NCI-H128 (cell line): Measurements from ENCODE around the gene TIMM13.
"Not testable (repeated sequence)": the region's sequence is repeated elsewhere in the genome, so short reads cannot be mapped to it uniquely, and the experiment has no call there.

Experiments
- DNase-seq: peaks from one replicate; lab custom pipeline; 2025; ENCODE audit not compliant: unreplicated experiment; lab: John Stamatoyannopoulos, UW

The TIMM13 gene

DNA sequence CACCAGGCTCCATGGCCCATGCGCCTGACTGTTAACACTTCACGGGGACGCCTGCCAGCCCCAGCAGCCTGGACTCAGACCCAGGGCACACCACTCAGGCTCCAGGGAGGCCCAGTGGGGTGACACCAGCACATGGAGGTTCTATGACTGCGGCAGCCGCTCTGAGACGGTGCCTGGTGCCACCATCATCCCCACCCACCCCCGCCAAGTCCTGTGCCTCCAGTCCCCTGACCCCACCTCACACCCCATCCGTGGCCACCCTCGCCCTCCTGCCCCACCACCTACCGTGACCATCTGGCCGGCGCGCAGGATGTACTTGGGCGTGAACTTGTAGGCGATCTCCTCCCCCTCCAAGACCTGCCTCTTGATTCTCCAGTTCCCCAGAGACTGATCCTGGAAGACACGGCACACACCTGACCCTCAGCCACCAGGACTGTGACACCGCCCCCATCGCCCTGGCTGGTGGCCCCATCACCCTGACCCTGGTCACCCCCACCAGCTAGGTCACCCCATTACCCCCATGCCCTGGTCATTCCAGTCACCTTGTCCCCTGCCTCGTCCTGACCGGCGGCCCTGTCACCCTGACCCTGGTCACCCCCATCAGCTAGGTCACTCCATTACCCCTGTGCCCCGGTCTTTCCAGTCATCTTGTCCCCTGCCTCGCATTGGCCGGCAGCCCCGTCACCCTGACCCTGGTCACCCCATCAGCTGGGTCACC, 4.9 kb upstream of the TIMM13 start:
- no peak for DNase-seq

DNA sequence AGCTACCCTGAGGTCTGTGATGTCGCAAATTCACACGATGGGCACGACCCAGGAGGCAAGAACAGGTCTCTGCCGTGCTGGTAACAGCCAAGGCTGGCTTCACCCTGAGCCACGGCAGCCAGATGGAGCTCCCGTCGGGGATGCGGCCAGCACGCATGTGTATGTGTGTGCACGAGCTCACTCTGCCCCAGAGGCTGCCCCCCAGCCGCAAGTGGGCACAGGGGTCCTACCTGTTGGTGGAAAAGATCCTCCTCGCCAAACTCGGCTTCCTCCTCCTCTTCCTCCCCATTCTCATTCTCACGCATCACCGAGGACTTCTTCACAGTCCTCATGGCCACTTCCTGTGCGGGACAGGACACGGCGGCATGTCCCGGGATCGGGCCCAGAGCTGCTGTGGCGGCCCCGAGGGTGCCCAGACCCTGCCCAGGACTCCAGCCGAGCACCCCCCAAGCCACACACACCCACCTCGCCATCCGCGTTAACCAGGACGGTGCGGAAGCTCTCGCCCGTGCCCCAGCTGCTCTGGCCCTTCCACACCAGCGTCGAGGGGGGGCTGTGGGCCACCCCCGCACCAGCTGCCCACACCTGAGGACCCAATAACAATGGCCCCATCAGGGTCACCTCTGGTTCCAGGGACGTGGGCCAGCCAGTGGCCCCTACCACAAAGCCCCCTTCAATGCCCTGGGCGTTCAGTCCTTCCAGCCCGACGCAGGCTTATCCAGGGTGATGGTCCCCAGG, 4.1 kb upstream of the TIMM13 start:
- DNase-seq = no peak

DNA sequence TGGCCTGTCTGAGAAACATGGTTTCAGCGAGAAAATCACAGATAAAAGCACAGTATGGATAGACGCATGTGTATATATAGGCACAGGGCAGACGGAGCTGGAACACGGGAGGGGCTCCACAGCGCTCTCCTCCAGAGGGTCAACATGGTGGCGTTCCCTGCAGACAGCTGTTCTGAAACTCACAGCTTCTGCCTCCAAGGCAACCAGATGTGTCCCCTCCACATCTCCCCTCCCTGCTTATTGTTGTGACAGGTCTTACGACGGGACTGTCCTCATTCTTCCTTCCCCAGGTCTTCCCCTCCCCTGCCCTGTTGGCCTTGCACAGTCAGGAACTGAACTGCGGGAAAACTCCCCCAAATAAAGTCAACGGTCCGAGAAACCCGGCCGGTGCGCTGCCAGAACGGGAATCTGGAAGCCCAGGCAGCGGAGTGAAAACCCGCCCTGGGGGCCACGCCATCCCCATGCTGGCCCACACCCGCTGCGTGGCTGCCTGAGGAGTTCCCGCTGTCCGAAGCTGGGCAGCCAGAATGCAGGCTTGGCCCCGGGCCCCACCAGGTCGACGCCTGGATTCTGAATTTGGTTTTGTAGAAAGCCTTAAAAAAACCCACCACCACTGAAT, 2.6 kb upstream of the TIMM13 start:
- no peak for DNase-seq

DNA sequence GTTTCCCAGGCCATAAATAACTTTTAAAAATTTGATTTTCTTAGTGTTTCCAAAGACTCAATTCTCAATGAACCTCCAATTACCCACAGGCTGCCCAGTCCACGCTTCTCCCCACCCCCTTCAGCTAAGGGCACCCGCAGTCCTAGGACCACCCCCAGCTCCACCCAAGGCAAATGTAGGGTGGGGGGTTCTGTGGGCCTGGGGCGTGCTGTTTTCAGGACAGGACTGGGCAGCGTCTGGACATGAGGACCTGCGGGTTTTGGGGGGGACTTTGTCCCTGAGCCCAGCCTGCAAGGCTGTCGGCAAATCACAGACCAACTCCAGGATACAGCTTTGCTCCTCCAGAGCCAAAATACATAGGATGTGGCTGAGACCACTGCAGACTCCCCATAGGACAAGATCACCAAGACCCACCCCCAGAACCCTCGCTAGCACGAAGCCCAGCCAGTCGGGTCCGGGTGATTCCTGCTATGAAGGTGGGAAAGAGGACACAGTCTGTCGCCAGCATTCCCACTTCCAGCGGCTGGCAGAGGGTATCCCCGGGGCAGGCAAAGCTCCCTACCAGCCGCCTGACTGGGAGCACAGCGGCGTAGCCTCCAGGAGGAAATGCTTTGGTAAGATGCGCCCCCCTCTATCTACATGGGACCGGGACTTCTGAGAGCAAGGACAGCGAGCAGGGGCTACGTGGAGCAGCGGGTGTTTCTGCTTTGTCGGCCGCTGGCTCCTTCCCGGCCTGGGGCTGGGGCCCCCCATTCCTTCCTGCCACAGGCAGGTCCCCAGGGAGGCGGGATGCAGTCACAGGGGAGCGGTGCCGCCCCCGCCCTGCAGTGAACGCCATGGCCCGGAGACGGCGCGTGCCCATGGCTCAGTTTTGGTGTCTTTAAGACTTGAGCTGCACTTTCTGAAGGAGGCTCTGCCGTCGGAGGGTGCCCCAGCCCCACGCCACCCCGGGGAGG, 1.6 kb upstream of the TIMM13 start:
- no peak for DNase-seq

DNA sequence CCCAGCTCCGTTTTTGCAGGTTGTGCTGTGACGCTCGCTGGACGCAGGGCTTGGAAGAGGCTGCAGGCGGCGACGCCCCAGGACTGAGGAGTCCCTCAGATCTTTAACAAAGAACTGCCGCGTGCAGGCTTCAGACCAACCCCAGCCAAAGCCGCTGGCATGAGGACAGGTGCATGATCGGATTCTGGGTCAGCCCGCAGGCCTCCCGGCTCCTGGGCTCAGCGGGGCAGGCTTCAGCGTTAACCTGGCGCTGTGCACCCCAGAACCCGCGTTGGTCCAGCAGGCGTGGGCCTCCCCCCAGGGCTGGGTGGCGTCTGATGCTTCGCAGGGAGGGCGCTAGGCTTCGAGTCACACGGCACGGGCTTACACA, 920 bp upstream of the TIMM13 start:
- no peak for DNase-seq

DNA sequence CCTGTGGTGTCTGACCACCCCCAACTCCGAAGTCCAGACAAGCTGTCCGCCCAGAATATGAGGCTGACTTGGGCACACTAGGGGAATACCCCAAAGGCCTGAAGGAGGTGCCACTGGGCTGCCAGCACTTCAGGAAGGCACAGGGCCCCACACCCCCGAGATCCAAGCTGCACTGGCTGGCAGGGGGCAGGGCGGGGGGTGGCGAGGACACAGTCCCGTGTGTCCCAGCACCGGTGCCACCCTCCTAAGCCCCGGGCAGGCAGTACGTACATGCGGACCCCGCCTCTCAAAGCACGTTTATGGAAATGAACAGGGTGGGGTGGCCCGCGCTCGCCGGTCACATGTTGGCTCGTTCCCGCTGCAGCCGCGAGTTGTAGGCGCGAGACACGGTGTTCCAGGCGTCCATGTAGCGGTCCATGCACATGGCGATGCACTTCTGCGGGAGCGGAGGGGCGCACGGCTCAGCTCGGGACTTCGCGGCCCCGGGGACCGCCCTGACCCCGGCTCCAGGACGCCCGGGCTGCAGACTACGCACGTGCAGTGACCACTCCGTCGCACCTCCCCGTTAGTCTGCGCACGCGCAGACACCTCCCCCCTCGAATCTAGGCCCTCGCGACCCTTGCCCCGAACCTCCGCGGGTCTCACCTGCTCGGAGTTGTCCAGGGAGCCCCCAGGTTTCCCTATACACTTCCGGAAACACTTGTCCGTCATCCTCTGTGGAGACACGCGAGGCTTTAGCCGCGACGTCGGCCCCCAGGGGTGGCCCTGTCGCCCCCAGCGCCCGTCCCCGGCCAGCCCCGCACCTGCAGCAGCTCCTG, 566 bp downstream of the TIMM13 start:
- no peak for DNase-seq

DNA sequence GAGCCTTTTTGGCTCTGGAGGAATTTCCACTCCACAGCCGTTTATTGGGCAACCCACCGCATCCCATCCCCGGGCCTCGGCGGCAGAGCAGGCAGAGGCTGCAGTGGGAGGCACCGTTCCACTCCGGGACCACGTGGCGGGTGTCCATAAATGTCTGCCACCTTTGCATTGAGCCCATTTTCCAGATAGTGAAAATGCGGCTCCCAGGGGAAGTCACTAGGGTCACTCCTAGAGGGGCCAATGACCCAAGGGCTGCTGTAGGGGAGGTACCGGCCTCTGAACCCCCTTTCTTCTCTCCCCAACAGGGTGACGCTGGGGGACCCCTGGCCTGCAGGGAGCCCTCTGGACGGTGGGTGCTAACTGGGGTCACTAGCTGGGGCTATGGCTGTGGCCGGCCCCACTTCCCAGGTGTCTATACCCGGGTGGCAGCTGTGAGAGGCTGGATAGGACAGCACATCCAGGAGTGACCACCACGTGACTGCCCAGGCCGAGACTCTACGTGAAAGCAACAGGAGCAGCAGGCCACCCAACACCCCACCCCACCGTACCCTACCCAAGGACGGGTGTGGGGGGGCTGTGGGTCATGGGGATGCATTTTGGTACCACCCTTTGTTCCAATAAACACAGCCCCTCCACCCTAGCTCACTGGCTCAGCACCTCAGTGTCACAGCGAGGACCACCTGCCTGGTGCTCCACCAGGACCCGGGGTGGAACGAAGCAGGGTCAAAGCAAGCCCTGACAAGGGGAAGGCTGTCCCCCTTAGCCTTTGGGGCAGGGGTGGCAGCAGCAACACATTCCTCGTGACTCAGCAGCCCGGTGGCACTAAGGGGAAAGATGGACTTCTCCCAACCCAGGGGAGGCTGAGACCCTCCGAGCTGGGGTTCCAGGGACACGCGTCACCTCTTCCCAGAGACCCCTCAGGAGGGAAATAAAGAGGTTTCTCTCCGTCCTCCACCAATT, 1.5 kb downstream of the TIMM13 start:
- no peak for DNase-seq

DNA sequence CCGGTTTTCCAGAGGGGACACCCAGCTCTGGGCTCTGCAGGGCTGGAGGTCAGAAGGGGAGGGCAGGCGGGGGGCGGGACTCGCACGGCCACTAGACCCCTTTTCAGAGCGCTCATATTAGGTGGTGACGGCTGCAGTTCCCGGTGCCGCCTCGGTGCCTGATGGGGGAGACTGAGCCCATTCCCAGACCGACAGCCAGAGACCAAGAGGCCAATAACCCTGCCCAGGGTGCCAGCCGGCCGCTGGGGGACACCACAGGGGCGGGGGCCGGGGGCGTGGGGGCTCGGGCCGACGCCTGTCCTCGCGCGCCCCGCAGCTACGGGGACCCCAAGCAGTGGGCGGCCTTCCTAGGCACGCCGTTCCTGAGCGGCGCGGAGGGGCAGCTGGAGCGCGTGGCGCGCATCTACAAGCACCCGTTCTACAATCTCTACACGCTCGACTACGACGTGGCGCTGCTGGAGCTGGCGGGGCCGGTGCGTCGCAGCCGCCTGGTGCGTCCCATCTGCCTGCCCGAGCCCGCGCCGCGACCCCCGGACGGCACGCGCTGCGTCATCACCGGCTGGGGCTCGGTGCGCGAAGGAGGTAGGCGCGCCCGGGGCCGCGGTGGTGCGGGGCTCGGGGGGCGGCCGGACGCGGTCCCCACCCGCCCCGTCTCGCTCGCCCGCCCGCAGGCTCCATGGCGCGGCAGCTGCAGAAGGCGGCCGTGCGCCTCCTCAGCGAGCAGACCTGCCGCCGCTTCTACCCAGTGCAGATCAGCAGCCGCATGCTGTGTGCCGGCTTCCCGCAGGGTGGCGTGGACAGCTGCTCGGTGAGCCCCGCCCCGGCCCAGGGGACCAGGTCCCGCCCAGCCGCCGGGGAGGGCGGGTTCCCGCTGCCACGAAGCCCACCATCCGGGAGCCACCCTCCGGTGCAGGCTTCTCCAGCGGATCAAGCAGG, 2.4 kb downstream of the TIMM13 start:
- no peak for DNase-seq

DNA sequence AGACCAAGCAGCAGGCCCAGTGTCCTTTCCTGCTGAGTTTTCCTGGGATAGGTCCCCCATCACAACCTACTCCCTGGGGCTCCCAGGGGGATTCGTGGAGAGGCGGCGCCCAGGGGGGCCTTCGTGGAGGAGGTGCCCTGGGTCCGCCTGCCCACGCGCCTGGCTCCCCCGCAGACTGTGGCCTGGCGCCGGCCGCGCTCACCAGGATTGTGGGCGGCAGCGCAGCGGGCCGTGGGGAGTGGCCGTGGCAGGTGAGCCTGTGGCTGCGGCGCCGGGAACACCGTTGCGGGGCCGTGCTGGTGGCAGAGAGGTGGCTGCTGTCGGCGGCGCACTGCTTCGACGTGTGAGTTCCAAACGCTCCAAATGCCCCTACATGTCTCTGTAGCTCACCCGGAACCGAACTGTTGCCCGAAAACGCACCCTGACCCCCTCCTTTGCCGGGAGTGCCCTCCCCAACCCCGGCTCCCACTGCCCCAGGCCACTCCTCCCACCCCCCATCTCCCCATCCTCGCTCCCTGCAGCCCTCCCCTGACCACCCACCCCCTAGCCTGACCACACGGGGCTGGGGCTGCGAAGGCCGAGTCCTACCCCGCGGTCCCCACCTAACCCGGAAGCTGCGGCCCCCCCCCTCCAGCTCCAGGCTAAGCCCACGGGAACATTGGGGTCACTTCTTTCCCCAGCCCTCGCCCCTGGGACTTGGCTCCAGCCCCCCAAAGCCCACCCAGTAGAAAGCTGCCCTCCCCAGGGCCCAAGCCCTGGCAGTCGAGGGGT, 3.3 kb downstream of the TIMM13 start:
- no peak for DNase-seq

DNA sequence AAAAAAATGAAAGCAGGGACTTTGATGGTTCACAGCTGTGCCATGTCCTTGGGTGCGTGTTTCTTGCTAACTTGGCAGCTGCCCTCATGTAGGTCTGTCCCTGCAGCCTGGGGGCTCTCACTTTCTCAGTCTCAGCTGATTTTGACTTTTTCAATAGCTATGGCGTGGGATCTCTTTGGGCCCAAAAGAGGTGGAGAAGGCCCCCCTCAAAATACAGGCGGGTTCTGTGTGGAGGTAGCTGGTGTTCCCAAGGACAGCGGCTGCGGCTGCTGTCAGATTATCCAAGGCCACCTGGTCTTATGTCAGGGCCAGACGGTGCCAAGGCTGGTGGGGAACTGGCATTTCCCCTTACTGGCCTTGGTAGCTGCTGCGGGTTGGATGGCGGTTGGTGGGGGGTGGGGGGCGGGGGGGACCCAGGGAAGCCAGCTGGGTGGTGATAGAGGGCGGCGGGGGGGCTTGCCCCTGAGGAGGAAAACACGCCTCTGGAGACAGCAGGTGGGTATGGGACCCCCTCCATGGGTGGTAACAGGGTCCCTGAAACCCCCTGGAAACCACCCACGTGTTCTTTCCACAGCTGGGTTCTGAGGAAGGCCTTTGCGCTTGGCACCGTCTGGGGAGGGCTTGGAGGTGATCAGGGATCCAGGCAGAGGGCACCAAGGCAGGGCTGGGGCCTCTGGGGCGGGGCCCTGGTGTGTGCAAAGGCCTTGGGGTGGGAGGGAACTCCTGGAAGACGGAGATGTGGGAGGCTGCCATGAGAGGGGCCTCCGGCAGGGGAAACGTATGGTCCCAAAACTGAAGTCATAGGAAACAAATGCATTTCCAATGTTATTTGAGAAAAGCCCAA, 4.1 kb downstream of the TIMM13 start:
- DNase-seq = no peak

DNA sequence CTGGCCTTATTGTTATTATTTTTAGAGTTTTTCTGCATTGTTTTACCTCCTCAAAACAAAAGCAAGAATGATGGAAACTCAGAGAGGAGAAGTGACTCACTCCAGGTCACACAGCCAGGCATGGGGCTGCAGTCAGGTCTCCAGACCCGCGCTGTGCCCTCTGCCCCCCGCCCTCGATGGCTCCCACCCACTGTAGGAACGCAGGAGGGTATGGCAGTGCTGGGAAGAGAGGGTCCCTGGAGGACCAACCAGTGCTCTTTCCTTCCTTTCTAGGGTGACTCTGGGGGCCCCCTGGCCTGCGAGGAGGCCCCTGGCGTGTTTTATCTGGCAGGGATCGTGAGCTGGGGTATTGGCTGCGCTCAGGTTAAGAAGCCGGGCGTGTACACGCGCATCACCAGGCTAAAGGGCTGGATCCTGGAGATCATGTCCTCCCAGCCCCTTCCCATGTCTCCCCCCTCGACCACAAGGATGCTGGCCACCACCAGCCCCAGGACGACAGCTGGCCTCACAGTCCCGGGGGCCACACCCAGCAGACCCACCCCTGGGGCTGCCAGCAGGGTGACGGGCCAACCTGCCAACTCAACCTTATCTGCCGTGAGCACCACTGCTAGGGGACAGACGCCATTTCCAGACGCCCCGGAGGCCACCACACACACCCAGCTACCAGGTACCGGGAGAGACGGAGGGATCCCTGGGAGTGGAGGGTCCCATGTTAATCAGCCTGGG, 5.6 kb downstream of the TIMM13 start:
- DNase-seq = no peak

DNA sequence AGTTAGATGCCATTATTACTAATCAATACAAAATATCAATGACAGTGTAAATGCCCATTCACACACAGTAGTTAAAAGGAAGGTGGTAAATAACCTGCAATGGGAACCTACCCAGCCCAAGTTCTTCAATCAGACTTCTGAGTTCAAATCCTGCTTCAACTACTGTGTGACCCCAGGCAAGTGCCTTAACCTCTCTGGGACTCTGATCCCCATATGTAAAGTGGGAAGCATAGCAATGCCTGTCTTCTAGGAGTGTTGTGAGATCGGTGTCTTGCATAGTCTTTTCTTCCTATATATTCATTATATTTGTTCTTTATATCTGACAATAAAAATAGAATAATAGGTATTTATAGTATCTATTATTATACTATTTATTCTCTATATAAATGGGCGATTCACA, 6.9 kb downstream of the TIMM13 start:
- DNase-seq = no peak

DNA sequence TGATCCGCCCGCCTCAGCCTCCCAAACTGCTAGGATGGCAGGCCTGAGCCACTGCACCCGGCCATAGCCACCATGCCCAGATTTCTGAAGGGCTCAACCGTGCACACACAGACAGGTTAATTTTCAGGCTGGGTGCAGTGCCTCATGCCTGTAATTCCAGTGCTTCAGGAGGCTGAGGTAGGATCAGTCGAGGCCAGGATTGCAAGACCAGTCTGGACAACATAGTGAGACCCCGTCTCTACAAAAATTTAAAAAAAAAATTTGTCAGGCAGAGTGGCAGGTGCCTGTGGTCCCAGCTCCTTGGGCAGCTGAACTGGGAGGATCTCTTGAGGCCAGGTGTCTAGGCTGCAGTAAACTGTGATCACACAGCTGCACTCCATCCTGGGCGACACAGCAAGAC, 7.6 kb downstream of the TIMM13 start:
- DNase-seq = no peak

DNA sequence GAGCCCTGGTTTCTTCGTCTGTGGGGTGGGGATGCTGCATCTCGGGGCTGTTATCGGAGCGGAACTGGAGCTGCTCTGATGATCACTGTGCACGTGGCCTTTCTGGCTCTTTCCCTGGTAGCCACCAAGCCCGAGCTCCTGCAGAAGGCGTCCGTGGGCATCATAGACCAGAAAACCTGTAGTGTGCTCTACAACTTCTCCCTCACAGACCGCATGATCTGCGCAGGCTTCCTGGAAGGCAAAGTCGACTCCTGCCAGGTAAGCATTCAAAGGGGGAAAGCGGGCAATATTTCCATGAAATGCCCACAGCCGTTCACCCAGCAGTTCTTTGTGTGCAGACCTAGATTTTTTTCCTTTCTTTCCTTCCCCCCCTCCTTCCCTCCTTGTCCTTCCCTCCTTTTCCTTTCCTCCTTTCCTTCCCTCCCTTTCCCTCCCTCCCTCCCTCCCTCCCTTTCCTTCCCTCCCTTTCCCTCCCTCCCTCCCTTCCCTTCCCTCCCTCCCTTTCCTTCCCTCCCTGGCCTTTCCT, 9.4 kb downstream of the TIMM13 start:
- no peak for DNase-seq

DNA sequence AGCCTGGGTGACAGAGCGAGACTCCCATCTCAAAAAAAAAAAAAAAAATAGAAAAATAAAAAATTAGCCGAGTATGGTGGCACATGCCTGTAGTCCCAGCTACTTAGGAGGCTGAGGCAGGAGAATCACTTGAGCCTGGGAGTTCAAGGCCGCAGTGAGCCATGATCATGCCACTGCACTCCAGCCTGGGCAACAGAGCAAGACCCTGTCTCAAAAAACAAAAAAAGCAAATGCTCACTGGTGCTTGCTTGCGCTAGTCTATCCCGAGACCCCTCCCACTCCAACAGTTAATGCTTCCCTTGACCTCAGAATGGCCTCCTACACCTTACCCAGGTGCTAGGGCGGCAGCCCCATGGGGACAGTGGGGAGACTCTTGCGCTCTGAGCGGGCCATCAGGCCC, 9.9 kb downstream of the TIMM13 start:
- not testable (repeated sequence) for DNase-seq
